ENCODE measurements around the gene NDEL1. TPM values are rescaled to one million over a fixed set of nuclear protein-coding genes. Genes with fewer than 3 reads are reported as not detected.

NDEL1 gene
- total and polyA plus RNA-seq, 9 of the 15 experiments (the other 6 are each of a cell fraction or from before 2014, with no cell fraction given): 0.86 to 30.5 (median 22.7) TPM

GRCh38 chr17:8503368-8503767 is 67.7 kb downstream of the NDEL1 start:
- no peak for DNase-seq (ENCODE audit: extremely low read depth in 1 of 4, low spot score in 3 of 4)
- Histone ChIP-seq H3K4me3 (no peak overlapping the region), H3K4me2 (ENCODE audit: insufficient read depth, low read length) (no peak overlapping the region), H3K4me1 (replicated peaks in 1 of 2; ENCODE audit: control insufficient read depth in 2 of 2, insufficient read depth in 2 of 2, low read length in 2 of 2) (no peaks in the 10 kb centered on the region), H3K9me3 (replicated peaks; ENCODE audit: control insufficient read depth, insufficient read depth, low read depth, low read length) (no peaks in the 10 kb centered on the region), H3K27me3 (ENCODE audit: control insufficient read depth in 2 of 2, insufficient read depth in 2 of 2, low read length in 2 of 2) (no peaks in the 10 kb centered on the region), H2AFZ (ENCODE audit: low read depth, low read length) (no peak overlapping the region), H3K27ac (ENCODE audit: extremely low read depth, low read depth, low read length) (no peak overlapping the region), H3K9ac (ENCODE audit: insufficient read depth in 1 of 2, low read depth in 2 of 2, low read length in 2 of 2) (no peak overlapping the region), H3K9me1 (ENCODE audit: control insufficient read depth, insufficient read depth, low read length) (no peaks in the 10 kb centered on the region), H3K36me3 (ENCODE audit: control insufficient read depth, insufficient read depth, low read length) (peaks cover 79% of the 10 kb centered on the region), H4K20me1 (replicated peaks; ENCODE audit: control insufficient read depth, insufficient read depth, low read length) (no peaks in the 10 kb centered on the region), H3K79me2 (ENCODE audit: control insufficient read depth, insufficient read depth, low read length) (no peaks in the 10 kb centered on the region)
- ChIA-PET CTCF (ENCODE audit: low intra/inter-chr PET ratio) (no interaction called here), POLR2A (no interaction called here)
- 76% methylated on average over 6 of the region's 6 CpGs for WGBS (ENCODE audit: insufficient coverage, low coverage, missing lambda C conversion rate)
- in situ Hi-C loops (cut with MboI) (no loop called here), intact Hi-C loops (cut with micrococcal nuclease) (loop anchor here (10.0 kb wide), 1 partner anchor 241 kb away; the partner anchor contains the start of gene CCDC42)
- ATAC-seq: no peak
- TF ChIP-seq, protein P1, sequence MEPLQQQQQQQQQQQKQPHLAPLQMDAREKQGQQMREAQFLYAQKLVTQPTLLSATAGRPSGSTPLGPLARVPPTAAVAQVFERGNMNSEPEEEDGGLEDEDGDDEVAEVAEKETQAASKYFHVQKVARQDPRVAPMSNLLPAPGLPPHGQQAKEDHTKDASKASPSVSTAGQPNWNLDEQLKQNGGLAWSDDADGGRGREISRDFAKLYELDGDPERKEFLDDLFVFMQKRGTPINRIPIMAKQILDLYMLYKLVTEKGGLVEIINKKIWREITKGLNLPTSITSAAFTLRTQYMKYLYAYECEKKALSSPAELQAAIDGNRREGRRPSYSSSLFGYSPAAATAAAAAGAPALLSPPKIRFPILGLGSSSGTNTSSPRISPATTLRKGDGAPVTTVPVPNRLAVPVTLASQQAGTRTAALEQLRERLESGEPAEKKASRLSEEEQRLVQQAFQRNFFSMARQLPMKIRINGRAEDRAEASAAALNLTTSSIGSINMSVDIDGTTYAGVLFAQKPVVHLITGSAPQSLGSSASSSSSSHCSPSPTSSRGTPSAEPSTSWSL (CRISPR knock-in tag; IDR thresholded peaks at IDR 0.05; ENCODE audit: borderline replicate concordance): no peak
- TF ChIP-seq MAZ (CRISPR knock-in tag; conservative IDR thresholded peaks at IDR 0.05 in 1 of 2, IDR thresholded peaks at IDR 0.05 in 1 of 2): no peak
- no peak for TF ChIP-seq EZH2 (IDR thresholded peaks at IDR 0.05; ENCODE audit: borderline replicate concordance, low read depth, low read length)
- no peak for TF ChIP-seq GABPA (tag; conservative IDR thresholded peaks at IDR 0.05; ENCODE audit: low read depth)
- TF ChIP-seq ZNF444 (CRISPR knock-in tag; IDR thresholded peaks at IDR 0.05): no peak
- BruUV-seq (replicated peaks): no TSS peak
- FAIRE-seq: no peak

All from K562 (cell line).